GM23338 (cell line): ENCODE results near the gene NPHP4. TPM values are rescaled to one million over a fixed set of nuclear protein-coding genes. Genes with fewer than 3 reads are reported as not detected.

Experiments used
- ATAC-seq: fragments of 200-7000 bp; cut with Tn5 transposase; 3 replicates; pipeline ENCODE4 v1.9.1; 2020
- DNase-seq: peaks from one replicate; pipeline ENCODE4 v3.0.0-alpha.2; 2015; ENCODE audit warnings: low spot score
- H2AFZ ChIP-seq: fragments of 200-600 bp; sonication (generic); 2 replicates; pipeline ENCODE4 v1.8.0; 2016; ENCODE audit warnings: antibody characterized with exemption, mild to moderate bottlenecking, moderate library complexity
- H3F3A ChIP-seq: fragments of 200-600 bp; sonication (generic); replicated peaks from 2 replicates; pipeline ENCODE4 v1.8.0; 2017; ENCODE audit warnings: antibody characterized with exemption, mixed run types, low read depth
- H3K27ac ChIP-seq: fragments of 200-600 bp; sonication (generic); 2 replicates; pipeline ENCODE4 v1.6.1; 2016; ENCODE audit warnings: low read depth
- H3K27me3 ChIP-seq: fragments of 200-600 bp; sonication (generic); 2 replicates; pipeline ENCODE4 v1.8.0; 2016; ENCODE audit warnings: mild to moderate bottlenecking, mixed run types, moderate library complexity; ENCODE audit not compliant: insufficient read depth
- H3K36me3 ChIP-seq: fragments of 200-600 bp; sonication (generic); 2 replicates; pipeline ENCODE4 v1.8.0; 2016; ENCODE audit warnings: mild to moderate bottlenecking; ENCODE audit not compliant: insufficient read depth
- H3K4me1 ChIP-seq: fragments of 200-600 bp; sonication (generic); 2 replicates; pipeline ENCODE4 v1.8.0; 2016; ENCODE audit warnings: mild to moderate bottlenecking, moderate library complexity; ENCODE audit not compliant: insufficient read depth
- H3K4me2 ChIP-seq: fragments of 200-600 bp; sonication (generic); 2 replicates; pipeline ENCODE4 v1.7.1; 2017; ENCODE audit warnings: mixed run types
- H3K4me3 ChIP-seq: fragments of 200-600 bp; sonication (generic); 2 replicates; pipeline ENCODE4 v1.6.1; 2016; ENCODE audit warnings: mixed run types
- H3K79me2 ChIP-seq: fragments of 200-600 bp; sonication (generic); replicated peaks from 2 replicates; pipeline ENCODE4 v1.8.0; 2017; ENCODE audit warnings: mild to moderate bottlenecking; ENCODE audit not compliant: insufficient read depth
- H3K9me2 ChIP-seq: fragments of 200-600 bp; sonication (generic); 2 replicates; pipeline ENCODE4 v1.8.0; 2017; ENCODE audit not compliant: insufficient read depth
- H4K20me1 ChIP-seq: fragments of 200-600 bp; sonication (generic); replicated peaks from 2 replicates; pipeline ENCODE4 v1.8.0; 2017; ENCODE audit warnings: mild to moderate bottlenecking; ENCODE audit not compliant: insufficient read depth
- H3K27ac Mint-ChIP-seq: 2 replicates; pipeline ENCODE4 v1.8.0; 2020; ENCODE audit warnings: inconsistent platforms, mild to moderate bottlenecking, moderate library complexity, mixed read lengths
- H3K27me3 Mint-ChIP-seq: 3 replicates; pipeline ENCODE4 v1.8.0; 2022; ENCODE audit warnings: low read depth, mild to moderate bottlenecking, moderate library complexity, mixed read lengths, inconsistent platforms; ENCODE audit not compliant: insufficient read depth, poor library complexity
- H3K36me3 Mint-ChIP-seq: 3 replicates; pipeline ENCODE4 v1.8.0; 2021; ENCODE audit warnings: low read depth, mild to moderate bottlenecking, inconsistent platforms, moderate library complexity, mixed read lengths
- H3K4me1 Mint-ChIP-seq: 3 replicates; pipeline ENCODE4 v1.8.0; 2020; ENCODE audit warnings: mild to moderate bottlenecking, inconsistent platforms, mixed read lengths
- H3K4me3 Mint-ChIP-seq: 3 replicates; pipeline ENCODE4 v1.8.0; 2021; ENCODE audit warnings: moderate library complexity, mild to moderate bottlenecking, inconsistent platforms, mixed read lengths
- H3K9me3 Mint-ChIP-seq: 3 replicates; pipeline ENCODE4 v1.8.0; 2020; ENCODE audit warnings: moderate library complexity, mild to moderate bottlenecking, inconsistent platforms, mixed read lengths
- CREB1 ChIP-seq: fragments of 250-450 bp; sonication (Bioruptor Pico); IDR thresholded peaks from 2 replicates; pipeline ENCODE4 v1.5.0; 2020; ENCODE audit warnings: low read depth, mild to moderate bottlenecking, moderate library complexity
- CTCF ChIP-seq, 2 experiments: fragments of 200-600 bp in 1 of 2; sonication (generic) in 1 of 2; conservative IDR thresholded peaks; 2 replicates each; pipeline versions ENCODE4 v1.5.1 to v1.6.1; 2016 to 2017; ENCODE audit warnings: antibody characterized with exemption in 2 of 2, low read depth in 2 of 2, mild to moderate bottlenecking in 2 of 2, moderate library complexity in 1 of 2
- ETS1 ChIP-seq: IDR thresholded peaks from 2 replicates; pipeline ENCODE4 v1.6.1; 2016; ENCODE audit warnings: antibody characterized with exemption
- EZH2 ChIP-seq: fragments of 200-600 bp; sonication (generic); IDR thresholded peaks from one replicate; pipeline ENCODE4 v1.8.0; 2017; ENCODE audit warnings: antibody characterized with exemption, mild to moderate bottlenecking, low read depth; ENCODE audit not compliant: unreplicated experiment
- EZH2phosphoT487 ChIP-seq: fragments of 200-600 bp; sonication (generic); IDR thresholded peaks from one replicate; pipeline ENCODE4 v1.8.1; 2018; ENCODE audit warnings: antibody characterized with exemption; ENCODE audit not compliant: unreplicated experiment
- JUNB ChIP-seq: IDR thresholded peaks from one replicate; pipeline ENCODE4 v1.6.1; 2016; ENCODE audit warnings: antibody characterized with exemption; ENCODE audit not compliant: unreplicated experiment
- NANOG ChIP-seq: IDR thresholded peaks from 2 replicates; pipeline ENCODE4 v1.6.1; 2016; ENCODE audit warnings: antibody characterized with exemption, borderline replicate concordance
- POLR2AphosphoS5 ChIP-seq: IDR thresholded peaks from 2 replicates; pipeline ENCODE4 v1.6.1; 2016; ENCODE audit warnings: antibody characterized with exemption, low read depth
- REST ChIP-seq: IDR thresholded peaks from one replicate; pipeline ENCODE4 v1.6.1; 2018; ENCODE audit warnings: antibody characterized with exemption; ENCODE audit not compliant: unreplicated experiment
- STAT1 ChIP-seq: IDR thresholded peaks from one replicate; pipeline ENCODE4 v1.6.1; 2016; ENCODE audit warnings: antibody characterized with exemption; ENCODE audit not compliant: unreplicated experiment
- ZNF114 ChIP-seq: fragments of 250-450 bp; sonication (Bioruptor Pico); IDR thresholded peaks from 2 replicates; pipeline ENCODE4 v1.5.0; 2020; ENCODE audit warnings: mild to moderate bottlenecking, moderate library complexity
- ZNF331 ChIP-seq: fragments of 250-450 bp; sonication (Bioruptor Pico); IDR thresholded peaks from 2 replicates; pipeline ENCODE4 v1.5.0; 2020; ENCODE audit warnings: low read depth, mild to moderate bottlenecking, moderate library complexity
- ZNF462 ChIP-seq: fragments of 250-450 bp; sonication (Bioruptor Pico); IDR thresholded peaks from 2 replicates; pipeline ENCODE4 v1.5.0; 2020; ENCODE audit warnings: mild to moderate bottlenecking, moderate library complexity
- polyA plus RNA-seq: library from polyadenylated mRNA; unstranded; fragments of >200 nt; fragmentation: Nextera tagmentation; extraction: Ambion mirVana; gene quantifications from 2 replicates; pipeline ENCODE4 v1.2.1, GENCODE V29; 2016
- total RNA-seq: library from RNA; depleted of rRNA; stranded (reverse); fragments of >200 nt; shearing (Covaris generic); gene quantifications from 2 replicates; pipeline ENCODE4 v1.2.3, GENCODE V29; 2014

Gene NPHP4
- total and polyA plus RNA-seq, 2 experiments from 2014 or later = 2.5 to 12.4 TPM

- Mint-ChIP-seq H3K36me3 (no peaks in the 10 kb centered on the region), H3K4me1 (peaks cover 3% of the 10 kb centered on the region; the same call in 1 of the 3 replicates), H3K27me3 (peaks cover 14% of the 10 kb centered on the region), H3K9me3 (peaks cover 3% of the 10 kb centered on the region; the same call in 1 of the 3 replicates), H3K27ac (no peak overlapping the region), H3K4me3 (no peak overlapping the region)
- Histone ChIP-seq H3K4me3 (no peak overlapping the region), H3K36me3 (no peaks in the 10 kb centered on the region), H3K9me2 (no peaks in the 10 kb centered on the region), H3K79me2 (no peaks in the 10 kb centered on the region), H3K27me3 (no peaks in the 10 kb centered on the region), H2AFZ (no peak overlapping the region), H3K27ac (no peak overlapping the region), H3F3A (no peaks in the 10 kb centered on the region), H4K20me1 (no peaks in the 10 kb centered on the region), H3K4me1 (no peaks in the 10 kb centered on the region), H3K4me2 (no peak overlapping the region)
- TF ChIP-seq ZNF462 (CRISPR knock-in tag) (no peak), ETS1 (no peak), JUNB (no peak), CTCF (conservative IDR thresholded peaks at IDR 0.05; ENCODE audit: low read depth in 2 of 2) (no peak), STAT1 (no peak), ZNF331 (no peak), ZNF114 (no peak), NANOG (no peak), EZH2phosphoT487 (no peak), REST (no peak), EZH2 (no peak), CREB1 (CRISPR knock-in tag) (no peak), POLR2AphosphoS5 (no peak)
- DNase-seq (no peak), ATAC-seq (no peak)
Observed at GRCh38 chr1:6011161-6011945, 19.1 kb upstream of the NPHP4 start.
